ENCODE data around the gene KLHL3.

Gene KLHL3

GRCh38 chr5:137583129-137583528 is 152.8 kb downstream of the KLHL3 start:
- Histone ChIP-seq H3K4me2 (ENCODE audit: low read length) (no peak overlapping the region), H3K9me3 (ENCODE audit: control insufficient read depth, insufficient read depth, low read length) (no peaks in the 10 kb centered on the region), H3K9me2 (replicated peaks; ENCODE audit: control insufficient read depth, low read length) (no peaks in the 10 kb centered on the region), H3K4me3 (ENCODE audit: low read length) (no peak overlapping the region), H4K20me1 (ENCODE audit: control insufficient read depth, insufficient read depth, low read depth, low read length) (no peaks in the 10 kb centered on the region), H3K4me1 (ENCODE audit: control insufficient read depth, low read length) (no peaks in the 10 kb centered on the region), H3F3A (ENCODE audit: control insufficient read depth, insufficient read depth) (no peaks in the 10 kb centered on the region), H3K79me2 (ENCODE audit: control insufficient read depth, low read length) (no peaks in the 10 kb centered on the region), H3K27ac (ENCODE audit: low read depth, low read length) (no peak overlapping the region), H3K36me3 (ENCODE audit: control insufficient read depth, low read length) (no peaks in the 10 kb centered on the region), H3K27me3 (ENCODE audit: control insufficient read depth, low read length) (peaks cover 7% of the 10 kb centered on the region)
- no peak for TF ChIP-seq EZH2phosphoT487 (IDR thresholded peaks at IDR 0.05; ENCODE audit: borderline replicate concordance, low read length)
- no peak for TF ChIP-seq CTCF (IDR thresholded peaks at IDR 0.05; ENCODE audit: low read depth, low read length, poor library complexity, severe bottlenecking)

DNA sequence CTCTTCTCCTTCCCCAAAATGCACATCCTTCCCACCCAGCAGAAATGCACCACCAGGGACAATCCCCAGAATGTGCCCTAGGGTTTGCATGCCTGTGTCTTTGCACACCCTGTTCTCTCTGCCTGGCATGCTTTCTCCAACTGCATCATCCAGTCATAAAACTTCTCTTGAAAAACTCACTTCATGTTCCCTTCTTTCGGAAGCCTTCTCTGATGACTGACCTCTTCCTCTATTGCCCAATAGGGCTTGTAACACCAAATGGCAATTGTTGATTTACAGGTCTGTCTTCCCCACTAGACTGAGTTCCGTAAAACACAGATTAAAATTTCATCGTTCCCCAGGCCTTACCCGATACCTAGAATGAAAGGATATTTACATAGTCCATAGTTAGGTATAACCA is 153.7 kb downstream of the KLHL3 start:
- Histone ChIP-seq H4K20me1 (ENCODE audit: control insufficient read depth, insufficient read depth, low read depth, low read length) (no peaks in the 10 kb centered on the region), H3K9me3 (ENCODE audit: control insufficient read depth, insufficient read depth, low read length) (no peaks in the 10 kb centered on the region), H3K4me2 (ENCODE audit: low read length) (no peak overlapping the region), H3K4me1 (ENCODE audit: control insufficient read depth, low read length) (no peaks in the 10 kb centered on the region), H3K79me2 (ENCODE audit: control insufficient read depth, low read length) (no peaks in the 10 kb centered on the region), H3K27me3 (ENCODE audit: control insufficient read depth, low read length) (peaks cover 7% of the 10 kb centered on the region), H3K9me2 (replicated peaks; ENCODE audit: control insufficient read depth, low read length) (no peaks in the 10 kb centered on the region), H3K4me3 (ENCODE audit: low read length) (no peak overlapping the region), H3K27ac (ENCODE audit: low read depth, low read length) (no peak overlapping the region), H3F3A (ENCODE audit: control insufficient read depth, insufficient read depth) (no peaks in the 10 kb centered on the region), H3K36me3 (ENCODE audit: control insufficient read depth, low read length) (no peaks in the 10 kb centered on the region)
- TF ChIP-seq CTCF (IDR thresholded peaks at IDR 0.05; ENCODE audit: low read depth, low read length, poor library complexity, severe bottlenecking) (no peak), EZH2phosphoT487 (IDR thresholded peaks at IDR 0.05; ENCODE audit: borderline replicate concordance, low read length) (no peak)

DNA sequence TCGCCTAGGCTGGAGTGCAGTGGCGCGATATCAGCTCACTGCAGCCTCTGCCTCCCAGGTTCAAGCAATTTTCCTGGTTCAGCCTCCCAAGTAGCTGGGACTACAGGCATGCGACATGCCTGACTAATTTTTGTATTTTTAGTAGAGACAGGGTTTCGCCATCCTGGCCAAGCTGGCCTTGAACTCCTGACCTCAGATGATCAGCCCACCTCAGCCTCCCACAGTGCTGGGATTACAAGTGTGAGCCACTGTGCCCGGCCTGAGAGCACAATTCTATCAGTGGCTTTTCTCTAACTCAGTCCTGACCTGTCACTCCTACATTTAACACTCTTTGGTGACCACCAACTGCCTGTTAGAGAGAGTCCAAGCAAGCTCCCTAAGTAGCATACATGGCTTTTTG is 154.1 kb downstream of the KLHL3 start:
- Histone ChIP-seq H3K36me3 (ENCODE audit: control insufficient read depth, low read length) (no peaks in the 10 kb centered on the region), H3K4me2 (ENCODE audit: low read length) (no peak overlapping the region), H3K79me2 (ENCODE audit: control insufficient read depth, low read length) (no peaks in the 10 kb centered on the region), H3K4me1 (ENCODE audit: control insufficient read depth, low read length) (no peaks in the 10 kb centered on the region), H3K4me3 (ENCODE audit: low read length) (no peak overlapping the region), H3F3A (ENCODE audit: control insufficient read depth, insufficient read depth) (no peaks in the 10 kb centered on the region), H4K20me1 (ENCODE audit: control insufficient read depth, insufficient read depth, low read depth, low read length) (no peaks in the 10 kb centered on the region), H3K9me2 (replicated peaks; ENCODE audit: control insufficient read depth, low read length) (no peaks in the 10 kb centered on the region), H3K27me3 (ENCODE audit: control insufficient read depth, low read length) (peaks cover 7% of the 10 kb centered on the region), H3K27ac (ENCODE audit: low read depth, low read length) (no peak overlapping the region), H3K9me3 (ENCODE audit: control insufficient read depth, insufficient read depth, low read length) (no peaks in the 10 kb centered on the region)
- TF ChIP-seq EZH2phosphoT487 (IDR thresholded peaks at IDR 0.05; ENCODE audit: borderline replicate concordance, low read length) (no peak), CTCF (IDR thresholded peaks at IDR 0.05; ENCODE audit: low read depth, low read length, poor library complexity, severe bottlenecking) (no peak)

DNA sequence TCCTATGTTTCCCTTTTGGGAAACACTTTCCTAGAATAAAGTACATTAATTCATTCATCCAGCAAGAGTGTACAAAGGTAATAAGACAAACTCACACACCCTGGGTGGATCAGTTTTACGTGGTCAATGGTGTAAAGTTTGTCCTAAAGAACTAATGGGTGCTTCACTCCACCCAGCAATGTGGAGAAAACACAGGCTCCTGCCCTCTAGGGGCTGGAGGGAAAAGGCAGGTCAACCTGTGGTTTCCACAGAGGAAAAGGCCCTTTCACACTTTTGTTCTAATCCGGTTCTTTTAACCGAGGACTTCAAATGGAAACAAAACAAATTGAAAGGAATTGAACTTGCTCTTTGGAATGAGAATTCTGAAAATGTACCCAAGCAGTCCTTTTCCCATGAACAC is 155.9 kb downstream of the KLHL3 start:
- Histone ChIP-seq H3K4me1 (ENCODE audit: control insufficient read depth, low read length) (no peaks in the 10 kb centered on the region), H3K27me3 (ENCODE audit: control insufficient read depth, low read length) (peaks cover 4% of the 10 kb centered on the region), H4K20me1 (ENCODE audit: control insufficient read depth, insufficient read depth, low read depth, low read length) (no peaks in the 10 kb centered on the region), H3K79me2 (ENCODE audit: control insufficient read depth, low read length) (no peaks in the 10 kb centered on the region), H3K9me2 (replicated peaks; ENCODE audit: control insufficient read depth, low read length) (no peaks in the 10 kb centered on the region), H3F3A (ENCODE audit: control insufficient read depth, insufficient read depth) (no peaks in the 10 kb centered on the region), H3K27ac (ENCODE audit: low read depth, low read length) (no peak overlapping the region), H3K36me3 (ENCODE audit: control insufficient read depth, low read length) (no peaks in the 10 kb centered on the region), H3K4me2 (ENCODE audit: low read length) (no peak overlapping the region), H3K4me3 (ENCODE audit: low read length) (no peak overlapping the region), H3K9me3 (ENCODE audit: control insufficient read depth, insufficient read depth, low read length) (peaks cover 5% of the 10 kb centered on the region)
- TF ChIP-seq EZH2phosphoT487 (IDR thresholded peaks at IDR 0.05; ENCODE audit: borderline replicate concordance, low read length) (no peak), CTCF (IDR thresholded peaks at IDR 0.05; ENCODE audit: low read depth, low read length, poor library complexity, severe bottlenecking) (peak; percentile 12)
